ENCODE data around the gene IL1RN.
A peak's percentile ranks its signal among the peaks of the same experiment; 100 is the strongest.

The IL1RN gene

GRCh38 chr2:113104054-113104611 lies 23.3 kb upstream of the IL1RN start:
- DNase-seq: peak in 1 of 2 donors; percentile 38

- DNase-seq: peak; percentile 43 to 52
Measured at GRCh38 chr2:113105047-113105785, 22.2 kb upstream of the IL1RN start.

GRCh38 chr2:113111121-113111520 lies 16.3 kb upstream of the IL1RN start:
- no peak for DNase-seq

GRCh38 chr2:113111823-113112287 lies 15.5 kb upstream of the IL1RN start:
- no peak for DNase-seq

GRCh38 chr2:113112441-113112840 lies 15.0 kb upstream of the IL1RN start:
- DNase-seq: no peak

- no peak for DNase-seq
Measured at GRCh38 chr2:113112871-113113270, 14.5 kb upstream of the IL1RN start.

GRCh38 chr2:113113807-113114206 lies 13.6 kb upstream of the IL1RN start:
- no peak for DNase-seq

GRCh38 chr2:113114224-113114945 lies 13.0 kb upstream of the IL1RN start:
- DNase-seq: no peak

- no peak for DNase-seq
Measured at GRCh38 chr2:113114996-113115395, 12.4 kb upstream of the IL1RN start.

- no peak for DNase-seq
Measured at GRCh38 chr2:113116100-113116958, 11.1 kb upstream of the IL1RN start.

- peak; percentile 23 to 49 for DNase-seq
Measured at GRCh38 chr2:113117541-113118262, 9.7 kb upstream of the IL1RN start.

GRCh38 chr2:113118263-113118657 lies 9.1 kb upstream of the IL1RN start:
- no peak for DNase-seq

- DNase-seq: no peak
Measured at GRCh38 chr2:113119111-113119510, 8.3 kb upstream of the IL1RN start.

GRCh38 chr2:113120861-113121260 lies 6.5 kb upstream of the IL1RN start:
- no peak for DNase-seq

GRCh38 chr2:113122364-113122763 lies 5.0 kb upstream of the IL1RN start:
- no peak for DNase-seq

- no peak for DNase-seq
Measured at GRCh38 chr2:113123726-113124125, 3.7 kb upstream of the IL1RN start.

GRCh38 chr2:113124181-113124961 lies 3.0 kb upstream of the IL1RN start:
- no peak for DNase-seq

GRCh38 chr2:113124984-113125855 lies 2.2 kb upstream of the IL1RN start:
- DNase-seq: no peak

- no peak for DNase-seq
Measured at GRCh38 chr2:113127646-113128570, 510 bp downstream of the IL1RN start.
